PC-3 (cell line): Measurements from ENCODE around the gene E2F1.

Experiments
- EZH2 ChIP-seq: fragments of 300-600 bp; sonication (generic); IDR thresholded peaks from one replicate; pipeline ENCODE4 v1.6.1; 2017; ENCODE audit warnings: antibody characterized with exemption, mild to moderate bottlenecking, low read length; ENCODE audit not compliant: unreplicated experiment
- TF ChIP-seq, protein P1 (sequence below): fragments of 300-600 bp; sonication (generic); conservative IDR thresholded peaks from 2 replicates; pipeline ENCODE4 v1.5.1; 2017; ENCODE audit warnings: antibody characterized with exemption, low read depth, mild to moderate bottlenecking, low read length

GRCh38 chr20:33701629-33702450, 15.7 kb upstream of the E2F1 start:
- no peak for TF ChIP-seq EZH2
- TF ChIP-seq, protein P1, sequence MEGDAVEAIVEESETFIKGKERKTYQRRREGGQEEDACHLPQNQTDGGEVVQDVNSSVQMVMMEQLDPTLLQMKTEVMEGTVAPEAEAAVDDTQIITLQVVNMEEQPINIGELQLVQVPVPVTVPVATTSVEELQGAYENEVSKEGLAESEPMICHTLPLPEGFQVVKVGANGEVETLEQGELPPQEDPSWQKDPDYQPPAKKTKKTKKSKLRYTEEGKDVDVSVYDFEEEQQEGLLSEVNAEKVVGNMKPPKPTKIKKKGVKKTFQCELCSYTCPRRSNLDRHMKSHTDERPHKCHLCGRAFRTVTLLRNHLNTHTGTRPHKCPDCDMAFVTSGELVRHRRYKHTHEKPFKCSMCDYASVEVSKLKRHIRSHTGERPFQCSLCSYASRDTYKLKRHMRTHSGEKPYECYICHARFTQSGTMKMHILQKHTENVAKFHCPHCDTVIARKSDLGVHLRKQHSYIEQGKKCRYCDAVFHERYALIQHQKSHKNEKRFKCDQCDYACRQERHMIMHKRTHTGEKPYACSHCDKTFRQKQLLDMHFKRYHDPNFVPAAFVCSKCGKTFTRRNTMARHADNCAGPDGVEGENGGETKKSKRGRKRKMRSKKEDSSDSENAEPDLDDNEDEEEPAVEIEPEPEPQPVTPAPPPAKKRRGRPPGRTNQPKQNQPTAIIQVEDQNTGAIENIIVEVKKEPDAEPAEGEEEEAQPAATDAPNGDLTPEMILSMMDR = no peak
